Measurements from ENCODE around the gene PPL.

The PPL gene

GRCh38 chr16:4859900-4860255, 77.1 kb downstream of the PPL start:
- no peak for DNase-seq (ENCODE audit: low read depth)
- no peak for TF ChIP-seq CTCF (IDR thresholded peaks at IDR 0.05; ENCODE audit: control insufficient read depth, insufficient read depth, low read depth, low read length, missing control alignments)
- no peak overlapping the region for H3K4me3 ChIP-seq (ENCODE audit: control insufficient read depth, low read depth, low read length)

DNA sequence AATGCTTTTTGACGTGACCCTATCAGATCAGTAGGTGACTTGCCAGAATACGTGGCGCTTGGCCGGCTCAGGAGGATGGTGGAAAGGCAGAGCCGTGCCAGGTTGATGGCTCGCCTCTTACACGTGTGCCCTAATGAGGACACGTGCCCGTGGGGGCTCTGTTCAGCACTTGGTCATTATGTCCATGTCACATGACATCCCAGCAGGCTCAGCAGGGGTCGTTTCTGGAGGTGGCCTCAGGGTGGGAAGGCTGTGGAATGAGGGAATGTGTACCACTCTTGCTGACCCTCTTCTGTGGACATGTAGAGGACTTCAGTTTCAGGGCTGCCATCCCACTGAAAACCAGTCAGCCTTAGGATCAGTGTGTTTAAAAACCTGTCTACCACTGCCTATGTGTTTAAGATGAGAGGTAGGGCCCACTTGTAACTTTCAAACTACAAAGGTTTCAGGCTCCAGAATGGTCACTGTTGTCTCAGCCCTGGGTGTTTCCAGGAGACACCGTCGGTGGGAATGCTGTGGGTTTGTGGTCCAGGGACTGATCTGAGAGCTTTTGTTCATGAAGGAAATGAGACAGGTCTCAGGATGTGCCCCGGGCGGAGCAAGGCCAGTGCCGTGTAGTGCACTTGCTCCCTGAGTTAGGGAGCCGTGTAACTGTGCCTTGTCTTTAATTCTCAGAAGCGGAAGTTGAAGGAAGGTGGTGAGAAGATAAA, 77.6 kb downstream of the PPL start:
- no peak overlapping the region for H3K4me3 ChIP-seq (ENCODE audit: control insufficient read depth, low read depth, low read length)
- no peak for DNase-seq (ENCODE audit: low read depth)
- no peak for TF ChIP-seq CTCF (IDR thresholded peaks at IDR 0.05; ENCODE audit: control insufficient read depth, insufficient read depth, low read depth, low read length, missing control alignments)

GRCh38 chr16:4855804-4856203, 81.1 kb downstream of the PPL start:
- no peak for TF ChIP-seq CTCF (IDR thresholded peaks at IDR 0.05; ENCODE audit: control insufficient read depth, insufficient read depth, low read depth, low read length, missing control alignments)
- no peak for DNase-seq (ENCODE audit: low read depth)
- H3K4me3 ChIP-seq (ENCODE audit: control insufficient read depth, low read depth, low read length) = no peak overlapping the region

GRCh38 chr16:4855371-4855770, 81.6 kb downstream of the PPL start:
- DNase-seq (ENCODE audit: low read depth) = no peak
- no peak overlapping the region for H3K4me3 ChIP-seq (ENCODE audit: control insufficient read depth, low read depth, low read length)
- TF ChIP-seq CTCF (IDR thresholded peaks at IDR 0.05; ENCODE audit: control insufficient read depth, insufficient read depth, low read depth, low read length, missing control alignments) = no peak

DNA sequence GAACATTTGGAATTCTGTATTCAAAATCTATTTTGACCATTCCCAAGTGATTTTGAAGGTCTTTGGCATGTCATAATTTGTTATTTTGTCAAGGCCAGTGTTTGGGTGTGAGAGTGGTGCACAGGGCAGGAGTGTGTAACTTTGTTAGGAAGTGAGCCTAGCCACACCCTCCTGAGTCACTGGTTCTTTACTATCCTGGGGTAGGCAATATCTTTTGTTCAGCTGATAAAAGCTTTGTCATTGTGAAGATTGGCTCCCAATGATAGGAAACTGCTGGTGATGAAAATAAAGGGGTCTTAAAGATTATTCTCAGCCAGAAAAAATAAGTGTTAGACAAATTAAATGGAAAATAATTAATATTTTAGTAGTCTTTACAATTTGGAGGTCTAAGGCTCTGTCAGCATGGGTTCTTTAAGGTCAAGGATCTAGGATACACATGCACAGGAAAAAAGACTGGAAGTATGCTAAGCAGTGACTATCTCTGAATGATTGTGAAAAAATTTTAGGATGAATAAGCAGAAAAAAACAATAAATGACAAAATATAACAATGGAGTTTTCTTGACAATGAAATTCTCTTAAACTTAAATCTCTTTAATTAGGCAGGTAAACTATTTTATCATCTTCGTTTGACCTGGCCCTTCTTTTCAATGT, 84.6 kb downstream of the PPL start:
- TF ChIP-seq CTCF (IDR thresholded peaks at IDR 0.05; ENCODE audit: control insufficient read depth, insufficient read depth, low read depth, low read length, missing control alignments) = no peak
- no peak overlapping the region for H3K4me3 ChIP-seq (ENCODE audit: control insufficient read depth, low read depth, low read length)
- DNase-seq (ENCODE audit: low read depth) = no peak

DNA sequence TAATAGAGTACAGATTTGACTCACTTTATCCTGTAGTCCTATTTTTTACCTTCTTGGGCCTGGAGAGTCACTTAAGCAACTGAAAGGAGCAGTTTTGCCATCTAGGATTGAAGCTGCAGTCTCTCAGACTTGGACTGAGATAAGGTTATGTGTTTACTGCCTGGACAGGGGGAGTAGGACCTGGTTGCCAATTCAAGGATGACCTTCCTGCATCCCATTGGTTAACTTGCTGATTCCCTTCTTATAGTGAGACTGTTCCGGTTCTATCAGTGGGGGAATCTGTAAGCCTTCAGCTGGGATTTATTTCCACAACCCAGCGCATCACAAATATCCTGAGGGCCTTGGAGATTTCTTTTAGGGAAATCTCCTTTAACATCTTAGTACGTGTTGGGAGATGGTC, 86.7 kb downstream of the PPL start:
- no peak for DNase-seq (ENCODE audit: low read depth)
- H3K4me3 ChIP-seq (ENCODE audit: control insufficient read depth, low read depth, low read length) = no peak overlapping the region
- no peak for TF ChIP-seq CTCF (IDR thresholded peaks at IDR 0.05; ENCODE audit: control insufficient read depth, insufficient read depth, low read depth, low read length, missing control alignments)

Measured in AG09309 (cell line).